RWPE1 (cell line): ENCODE measurements around the gene TMEM223.
A peak's percentile ranks its signal among the peaks of the same experiment; 100 is the strongest.

ENCODE experiments used
- CTCF ChIA-PET: fragments of 350-600 bp; sonication (Branson Sonifier 250); formaldehyde crosslinking; extraction: SDS; loops from one replicate; lab custom pipeline; 2021; lab: Yijun Ruan, JAX
- POLR2A ChIA-PET: fragments of 400-600 bp; formaldehyde crosslinking; extraction: SDS; loops from one replicate; lab custom pipeline; 2020; ENCODE audit warnings: antibody characterized with exemption; ENCODE audit not compliant: low non-redundant PET; lab: Yijun Ruan, JAX
- DNase-seq: peaks from one replicate; pipeline ENCODE4 v3.0.0; 2012; ENCODE audit warnings: low spot score
- H3K27ac ChIP-seq: fragments of 450-650 bp; 2 replicates; pipeline ENCODE4 v1.5.1; 2017
- TF ChIP-seq, protein P1 (sequence below): fragments of 450-650 bp; conservative IDR thresholded peaks from 2 replicates; pipeline ENCODE4 v1.5.1; 2017; ENCODE audit warnings: low read depth, mild to moderate bottlenecking

Gene TMEM223

DNA sequence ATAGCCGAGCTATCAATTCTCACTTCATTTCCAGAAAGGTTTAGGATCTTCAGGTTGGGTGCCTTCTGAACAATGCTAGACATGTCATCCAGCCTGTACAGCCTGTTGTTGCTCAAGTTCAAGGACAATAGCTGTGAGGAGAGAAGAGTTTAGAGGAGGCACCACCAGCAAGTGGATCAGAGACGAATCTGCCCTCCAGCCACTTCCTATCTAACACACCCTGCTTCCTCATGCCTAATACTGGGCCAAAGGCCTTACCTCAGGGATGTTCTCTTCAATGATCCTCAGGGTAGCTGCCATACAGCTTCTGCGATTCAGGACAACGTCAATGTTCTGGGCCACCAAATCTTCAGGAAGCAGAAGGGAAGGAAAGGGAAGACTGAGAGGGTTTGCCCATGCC lies 9.3 kb upstream of the TMEM223 start:
- POLR2A ChIA-PET: no interaction called here
- CTCF ChIA-PET: no interaction called here
- no peak overlapping the region for H3K27ac ChIP-seq
- TF ChIP-seq, protein P1, sequence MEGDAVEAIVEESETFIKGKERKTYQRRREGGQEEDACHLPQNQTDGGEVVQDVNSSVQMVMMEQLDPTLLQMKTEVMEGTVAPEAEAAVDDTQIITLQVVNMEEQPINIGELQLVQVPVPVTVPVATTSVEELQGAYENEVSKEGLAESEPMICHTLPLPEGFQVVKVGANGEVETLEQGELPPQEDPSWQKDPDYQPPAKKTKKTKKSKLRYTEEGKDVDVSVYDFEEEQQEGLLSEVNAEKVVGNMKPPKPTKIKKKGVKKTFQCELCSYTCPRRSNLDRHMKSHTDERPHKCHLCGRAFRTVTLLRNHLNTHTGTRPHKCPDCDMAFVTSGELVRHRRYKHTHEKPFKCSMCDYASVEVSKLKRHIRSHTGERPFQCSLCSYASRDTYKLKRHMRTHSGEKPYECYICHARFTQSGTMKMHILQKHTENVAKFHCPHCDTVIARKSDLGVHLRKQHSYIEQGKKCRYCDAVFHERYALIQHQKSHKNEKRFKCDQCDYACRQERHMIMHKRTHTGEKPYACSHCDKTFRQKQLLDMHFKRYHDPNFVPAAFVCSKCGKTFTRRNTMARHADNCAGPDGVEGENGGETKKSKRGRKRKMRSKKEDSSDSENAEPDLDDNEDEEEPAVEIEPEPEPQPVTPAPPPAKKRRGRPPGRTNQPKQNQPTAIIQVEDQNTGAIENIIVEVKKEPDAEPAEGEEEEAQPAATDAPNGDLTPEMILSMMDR: no peak
- DNase-seq: no peak

DNA sequence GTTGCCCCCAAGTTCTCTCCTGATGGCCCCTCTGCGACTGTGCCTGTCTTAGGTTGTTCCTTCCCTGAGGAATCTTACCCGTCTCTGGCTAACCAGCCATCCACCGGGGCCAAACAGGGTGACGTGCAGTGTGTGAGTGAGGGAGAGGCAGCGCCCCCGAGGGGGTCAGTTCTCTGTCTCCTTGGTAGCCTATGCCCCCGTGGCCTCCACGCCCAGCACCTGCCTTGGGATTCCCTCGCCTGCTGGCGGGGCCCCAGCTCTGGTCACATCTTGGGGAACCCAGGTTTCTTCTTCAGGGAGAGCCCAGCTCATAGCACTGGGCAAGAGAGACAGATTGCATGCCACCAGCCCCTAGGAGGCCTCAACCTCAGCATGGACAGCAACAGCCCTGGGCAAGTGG lies 7.7 kb upstream of the TMEM223 start:
- DNase-seq: no peak
- CTCF ChIA-PET: interaction anchor here (0.7 to 1.1 kb wide), 2 partner anchors 13 to 82 kb away, joined by 3 to 5 read pairs; partner anchors contain the start of gene SLC3A2
- H3K27ac ChIP-seq: peak overlapping the region; percentile 36
- POLR2A ChIA-PET: no interaction called here
- TF ChIP-seq, protein P1: no peak

GRCh38 chr11:62796281-62796680 lies 4.5 kb upstream of the TMEM223 start:
- peak overlapping the region; percentile 18 for H3K27ac ChIP-seq
- ChIA-PET POLR2A (no interaction called here), CTCF (no interaction called here)
- no peak for DNase-seq
- TF ChIP-seq, protein P1: no peak

GRCh38 chr11:62794201-62794775 lies 2.5 kb upstream of the TMEM223 start:
- ChIA-PET POLR2A (no interaction called here), CTCF (interaction anchor here (1.5 kb wide), 1 partner anchor 8 kb away, joined by 5 read pairs; no protein-coding TSS in a partner anchor)
- TF ChIP-seq, protein P1: no peak
- H3K27ac ChIP-seq: peak overlapping the region; percentile 28; the same call in 1 of the 2 replicates
- no peak for DNase-seq

- POLR2A ChIA-PET: no interaction called here
- peak overlapping the region; percentile 99 for H3K27ac ChIP-seq
- TF ChIP-seq, protein P1: no peak
- DNase-seq: no peak
- CTCF ChIA-PET: interaction anchor here (0.7 kb wide), 1 partner anchor 75 kb away, joined by 4 read pairs; no protein-coding TSS in a partner anchor
These were observed 383 bp upstream of the TMEM223 start for GRCh38 chr11:62792202-62792575.

DNA sequence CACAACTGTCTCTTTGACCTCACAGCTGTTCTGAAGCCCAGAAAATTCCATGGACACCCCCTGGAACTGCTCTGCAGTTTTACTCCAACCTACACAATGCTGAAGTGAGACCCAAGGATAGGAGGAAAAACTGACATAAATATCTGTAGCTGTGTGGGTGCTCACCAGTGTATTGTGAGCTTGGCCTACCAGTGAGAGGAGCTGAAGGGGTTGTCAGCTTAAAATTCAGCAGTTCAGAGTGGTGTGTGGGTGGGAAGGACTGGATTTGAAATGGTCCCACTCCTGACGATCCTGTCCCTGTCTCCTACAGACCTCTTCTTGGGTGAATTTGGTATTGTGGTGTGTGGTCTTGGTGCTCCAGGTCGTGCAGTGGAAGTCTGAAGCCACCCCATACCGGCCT lies 2.2 kb downstream of the TMEM223 start:
- TF ChIP-seq, protein P1: no peak
- peak overlapping the region; percentile 99 for H3K27ac ChIP-seq

More for the DNA sequence above, 2.2 kb downstream of the TMEM223 start:
- DNase-seq: no peak
- CTCF ChIA-PET: no interaction called here
- POLR2A ChIA-PET: no interaction called here
